SIG-M5 treated with dmso at 0.1 percent for 504 hours (cell line): Measurements from ENCODE around the gene CDAN1.

Experiments used
- DNase-seq: peaks from one replicate; lab custom pipeline; 2025; ENCODE audit not compliant: unreplicated experiment; lab: John Stamatoyannopoulos, UW

Gene CDAN1

DNA sequence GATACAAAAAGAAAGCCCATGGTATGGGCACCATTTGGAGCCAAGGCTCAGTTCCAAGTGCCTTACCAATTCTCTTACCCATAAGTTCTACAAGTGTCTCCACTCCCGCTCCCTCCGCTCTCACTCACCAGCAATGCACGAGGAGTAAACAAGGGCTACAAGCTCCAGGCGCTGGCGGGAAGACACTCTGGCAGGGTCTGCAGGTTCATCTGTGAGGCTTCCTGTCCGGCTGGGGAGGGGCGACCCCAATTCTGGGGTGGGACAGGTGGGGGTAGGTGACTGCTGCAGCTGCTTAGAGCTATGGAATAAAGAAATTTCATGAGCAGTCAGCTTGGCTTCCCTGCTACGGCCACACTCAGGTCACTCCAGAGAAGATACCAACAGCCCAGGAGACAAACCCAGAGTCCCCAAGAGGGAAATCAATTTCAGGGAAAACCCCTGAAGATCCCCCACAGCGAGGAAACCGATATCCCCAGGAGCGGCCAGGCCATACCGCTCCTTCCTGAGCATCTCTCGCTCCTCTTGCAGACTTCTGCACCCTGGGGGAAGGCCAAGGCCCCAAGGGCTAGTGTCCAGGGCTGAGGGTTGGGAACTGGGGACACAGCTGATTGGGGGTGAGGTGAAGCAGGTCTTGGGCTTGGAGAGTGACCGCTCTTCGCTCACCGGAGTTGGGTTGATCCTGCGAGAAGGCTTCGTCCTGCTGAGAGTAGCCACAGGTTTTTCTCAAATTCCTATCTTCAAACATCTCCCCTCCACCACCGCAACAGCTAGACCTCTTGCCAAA, 1.4 kb downstream of the CDAN1 start:
- no peak for DNase-seq

DNA sequence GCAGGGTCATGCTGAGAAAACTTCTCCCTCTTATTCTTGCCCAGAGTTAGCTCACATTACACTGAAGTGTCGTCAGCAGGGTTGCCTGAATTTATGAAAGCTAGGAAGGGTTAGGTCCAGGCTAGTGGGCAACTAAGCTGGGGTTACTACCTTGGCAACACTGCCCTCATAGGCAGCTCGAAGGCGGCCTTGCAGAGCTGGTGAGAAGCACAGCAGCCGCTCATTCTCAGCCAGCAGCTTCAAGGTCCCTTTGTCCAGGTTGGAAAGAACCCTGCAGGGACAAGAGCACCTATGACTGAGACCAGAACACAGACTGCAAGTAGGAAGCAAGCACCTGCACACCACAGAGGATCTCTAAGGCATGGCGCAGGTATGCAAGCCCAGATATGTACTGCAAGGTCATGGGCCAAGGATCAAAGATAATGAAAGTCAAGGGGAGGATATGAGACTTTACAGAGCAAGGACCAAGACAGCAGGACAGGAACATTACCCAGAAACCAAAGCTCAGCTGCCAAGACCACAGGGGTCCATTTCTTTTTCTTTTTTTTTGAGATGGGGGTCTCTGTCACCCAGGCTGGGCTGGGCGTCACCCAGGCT, 2.8 kb downstream of the CDAN1 start:
- DNase-seq: no peak

GRCh38 chr15:42733027-42733426, 3.9 kb downstream of the CDAN1 start:
- DNase-seq: no peak

DNA sequence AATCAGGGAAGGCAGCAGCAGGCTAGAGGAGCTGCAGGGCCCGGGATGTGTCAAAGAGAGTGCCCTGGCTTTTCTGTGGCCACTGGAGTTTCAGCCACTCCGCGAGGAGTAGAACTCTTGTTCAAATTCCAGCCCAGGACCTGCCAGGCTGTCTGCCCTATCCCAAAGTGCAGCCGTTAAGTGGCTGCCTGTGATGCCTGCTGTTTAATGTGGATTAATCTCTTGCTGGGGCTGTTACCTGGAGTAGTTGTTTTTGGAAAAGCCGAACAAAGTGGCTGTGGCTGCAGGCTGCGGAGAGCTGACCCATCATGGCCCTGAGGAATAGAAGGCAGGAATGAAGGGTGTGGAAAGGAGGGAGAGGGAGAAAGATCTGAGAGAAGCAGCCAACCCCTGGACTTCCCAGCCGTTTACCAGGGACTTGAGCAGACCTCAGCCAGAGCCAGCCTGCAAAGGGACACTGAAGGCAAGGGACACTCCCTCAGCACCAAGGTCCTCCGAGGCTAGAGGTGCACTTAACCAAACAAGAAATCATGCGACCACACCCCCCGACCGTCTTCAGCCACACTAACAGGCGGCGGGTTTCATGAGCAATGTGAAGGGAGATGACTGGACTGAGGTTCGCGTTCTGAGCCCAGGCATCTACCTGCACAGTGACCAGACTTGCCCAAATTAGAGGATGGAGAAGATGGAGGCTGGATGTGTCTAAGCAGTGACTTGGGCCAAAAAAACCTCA, 4.7 kb downstream of the CDAN1 start:
- DNase-seq: no peak

GRCh38 chr15:42731461-42731860, 5.5 kb downstream of the CDAN1 start:
- DNase-seq: no peak

GRCh38 chr15:42730536-42730935, 6.4 kb downstream of the CDAN1 start:
- no peak for DNase-seq

GRCh38 chr15:42730135-42730534, 6.8 kb downstream of the CDAN1 start:
- peak; percentile 56 for DNase-seq

GRCh38 chr15:42729409-42729808, 7.5 kb downstream of the CDAN1 start:
- DNase-seq: no peak

- no peak for DNase-seq
Measured at GRCh38 chr15:42728972-42729371, 8.0 kb downstream of the CDAN1 start.

DNA sequence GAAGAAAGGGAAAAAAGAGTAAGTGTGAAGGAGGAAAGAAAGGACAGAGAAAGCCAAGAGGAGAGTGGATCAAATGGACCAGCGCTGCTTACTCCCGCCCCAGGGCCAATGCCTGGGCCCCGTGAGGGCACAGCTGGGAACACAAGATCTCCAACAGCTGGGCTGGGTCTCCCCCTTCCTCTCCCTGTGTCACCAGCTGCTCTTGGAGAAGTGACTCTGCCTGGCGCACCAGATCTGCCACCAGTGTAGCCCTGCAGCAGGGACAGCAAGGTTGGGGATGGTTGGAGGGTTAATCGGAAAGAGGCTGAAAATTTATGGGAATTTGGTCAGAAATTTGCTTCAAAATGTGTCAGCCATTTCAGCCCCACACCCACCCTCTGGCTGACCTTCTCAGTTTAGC, 8.4 kb downstream of the CDAN1 start:
- DNase-seq: no peak

GRCh38 chr15:42727750-42728381, 9.1 kb downstream of the CDAN1 start:
- no peak for DNase-seq

DNA sequence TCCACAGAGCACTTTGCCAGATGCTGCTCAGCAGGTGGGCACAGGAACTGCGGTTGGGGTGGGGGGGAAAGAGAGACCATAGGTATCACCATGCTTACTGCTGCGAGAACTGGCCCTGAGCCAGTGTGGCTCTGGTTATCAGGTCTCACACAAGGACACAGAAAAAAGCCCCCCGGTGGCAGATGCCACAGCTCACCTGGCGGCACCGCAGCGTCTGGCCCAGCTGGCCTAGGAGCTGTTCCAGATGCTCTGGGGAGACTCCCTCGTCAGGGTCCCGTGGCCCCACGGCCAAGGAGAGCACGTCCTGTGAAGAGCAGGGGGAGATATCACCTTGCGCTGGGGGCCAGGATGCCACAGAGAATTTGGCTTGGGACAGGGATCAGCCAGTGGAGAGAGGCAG, 10.8 kb downstream of the CDAN1 start:
- DNase-seq: no peak

DNA sequence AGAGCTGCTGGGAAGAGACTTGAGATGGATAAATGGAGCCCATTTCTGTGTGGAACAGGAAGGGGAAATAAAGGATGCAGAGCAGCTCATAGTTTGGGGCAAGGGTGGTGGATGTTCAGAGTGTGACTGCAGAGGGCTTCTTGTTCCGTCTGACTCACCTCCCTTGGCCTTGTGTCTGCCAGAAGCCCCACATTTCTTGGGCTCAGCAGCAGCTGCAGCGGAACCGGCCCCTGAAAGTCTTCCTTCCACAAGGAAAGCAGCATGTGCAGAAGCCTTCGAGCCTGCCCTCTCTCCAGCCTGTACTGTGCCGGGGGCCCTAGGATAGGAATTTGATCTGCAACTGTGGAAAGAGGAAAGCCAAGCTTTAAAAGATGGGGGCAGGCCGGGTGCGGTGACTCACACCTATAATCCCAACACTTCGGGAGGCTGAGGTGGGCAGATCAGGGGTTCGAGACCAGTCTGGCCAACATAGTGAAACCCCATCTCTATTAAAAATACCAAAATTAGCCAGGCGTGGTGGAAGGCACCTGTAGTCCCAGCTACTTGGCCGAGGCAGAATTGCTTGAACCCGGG, 11.5 kb downstream of the CDAN1 start:
- no peak for DNase-seq

- DNase-seq: no peak
Measured at GRCh38 chr15:42724276-42724675, 12.7 kb downstream of the CDAN1 start.

DNA sequence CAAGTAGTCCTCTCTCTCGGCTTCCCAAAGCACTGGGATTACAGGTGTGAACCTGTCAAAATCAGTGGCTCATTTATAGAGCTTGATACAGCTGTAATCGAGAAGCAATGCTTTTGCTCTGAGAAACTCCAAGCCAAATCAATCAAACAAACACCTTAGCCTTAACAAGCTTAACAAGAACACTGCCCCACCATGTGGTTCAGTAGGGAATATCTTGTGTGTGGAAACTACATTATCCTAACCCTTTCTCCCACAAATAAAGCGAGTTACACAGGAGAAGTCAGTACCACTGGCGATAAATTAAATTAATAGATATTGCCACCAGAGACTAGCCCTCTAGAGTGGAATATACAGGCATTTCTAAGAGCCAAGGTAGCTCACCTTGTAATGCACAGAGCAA, 13.9 kb downstream of the CDAN1 start:
- no peak for DNase-seq

GRCh38 chr15:42721916-42722315, 15.0 kb downstream of the CDAN1 start:
- no peak for DNase-seq

- no peak for DNase-seq
Measured at GRCh38 chr15:42721016-42721415, 15.9 kb downstream of the CDAN1 start.

GRCh38 chr15:42720071-42720470, 16.9 kb downstream of the CDAN1 start:
- DNase-seq: no peak

GRCh38 chr15:42719043-42719442, 17.9 kb downstream of the CDAN1 start:
- DNase-seq: no peak

DNA sequence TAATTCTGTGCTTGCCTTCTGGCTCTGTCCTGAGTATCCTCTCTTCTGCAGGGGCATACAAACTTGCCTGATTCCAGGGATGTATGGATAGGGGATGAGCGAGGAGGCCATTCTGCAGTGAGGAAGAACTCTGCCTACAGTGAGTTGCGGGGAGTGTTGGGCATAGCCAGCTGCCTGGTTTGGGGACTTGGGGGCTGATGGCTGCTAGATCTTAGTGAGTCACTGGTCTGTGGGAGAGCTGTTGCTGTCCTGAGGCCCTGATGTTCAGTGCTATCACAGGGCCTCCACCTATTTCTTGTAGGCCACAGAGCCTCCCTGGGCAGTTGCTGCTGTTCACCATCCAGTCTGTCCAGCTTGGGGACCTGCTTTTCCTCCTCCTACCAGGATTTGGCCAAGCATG, 20.3 kb downstream of the CDAN1 start:
- no peak for DNase-seq

DNA sequence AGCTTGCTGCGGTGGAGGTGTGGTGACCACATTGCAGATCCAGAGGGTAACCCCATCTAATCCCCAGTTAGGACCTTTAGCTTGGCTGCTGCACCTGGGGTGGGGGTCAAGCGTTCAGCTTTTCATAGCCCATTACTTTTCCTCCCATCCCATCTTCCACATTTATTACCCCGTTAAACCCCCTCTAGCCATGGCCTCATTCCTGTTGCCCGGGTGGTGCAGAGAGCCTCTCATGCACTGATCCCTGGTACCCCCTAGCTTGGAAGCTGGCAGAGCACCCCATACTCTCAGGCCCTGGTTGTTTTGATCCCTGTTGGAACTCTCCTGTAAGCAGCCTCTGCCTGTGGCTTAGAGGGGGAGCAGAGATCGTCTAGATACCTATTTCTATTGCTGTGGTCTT, 20.8 kb downstream of the CDAN1 start:
- no peak for DNase-seq
